Effector memory CD4-positive, alpha-beta T cell (primary cell): ENCODE measurements around the gene CDK9.

ENCODE experiments used
- DNase-seq, 3 donors: peaks; one replicate each; pipeline ENCODE4 v3.0.0-alpha.2; 2020
- H3K27ac ChIP-seq: 2 replicates; pipeline ENCODE4 v1.7.0; 2013; ENCODE audit warnings: mild to moderate bottlenecking, low read length, moderate library complexity; ENCODE audit not compliant: insufficient read depth, poor library complexity, severe bottlenecking
- H3K27me3 ChIP-seq: replicated peaks from 2 replicates; pipeline ENCODE4 v1.7.0; 2013; ENCODE audit warnings: mild to moderate bottlenecking, low read length; ENCODE audit not compliant: insufficient read depth, control insufficient read depth, poor library complexity, severe bottlenecking
- H3K36me3 ChIP-seq: 2 replicates; pipeline ENCODE4 v1.7.0; 2013; ENCODE audit warnings: mild to moderate bottlenecking, low read length, moderate library complexity; ENCODE audit not compliant: control insufficient read depth, insufficient read depth
- H3K4me1 ChIP-seq: 2 replicates; pipeline ENCODE4 v1.7.0; 2013; ENCODE audit warnings: low read length, mild to moderate bottlenecking; ENCODE audit not compliant: control insufficient read depth, insufficient read depth, poor library complexity, severe bottlenecking
- H3K4me3 ChIP-seq: 2 replicates; pipeline ENCODE4 v1.7.0; 2013; ENCODE audit warnings: low read length, low read depth, mild to moderate bottlenecking; ENCODE audit not compliant: insufficient read depth, poor library complexity, severe bottlenecking
- H3K9me3 ChIP-seq: 2 replicates; pipeline ENCODE4 v1.7.0; 2013; ENCODE audit warnings: mild to moderate bottlenecking, low read length, moderate library complexity; ENCODE audit not compliant: control insufficient read depth

The CDK9 gene

DNA sequence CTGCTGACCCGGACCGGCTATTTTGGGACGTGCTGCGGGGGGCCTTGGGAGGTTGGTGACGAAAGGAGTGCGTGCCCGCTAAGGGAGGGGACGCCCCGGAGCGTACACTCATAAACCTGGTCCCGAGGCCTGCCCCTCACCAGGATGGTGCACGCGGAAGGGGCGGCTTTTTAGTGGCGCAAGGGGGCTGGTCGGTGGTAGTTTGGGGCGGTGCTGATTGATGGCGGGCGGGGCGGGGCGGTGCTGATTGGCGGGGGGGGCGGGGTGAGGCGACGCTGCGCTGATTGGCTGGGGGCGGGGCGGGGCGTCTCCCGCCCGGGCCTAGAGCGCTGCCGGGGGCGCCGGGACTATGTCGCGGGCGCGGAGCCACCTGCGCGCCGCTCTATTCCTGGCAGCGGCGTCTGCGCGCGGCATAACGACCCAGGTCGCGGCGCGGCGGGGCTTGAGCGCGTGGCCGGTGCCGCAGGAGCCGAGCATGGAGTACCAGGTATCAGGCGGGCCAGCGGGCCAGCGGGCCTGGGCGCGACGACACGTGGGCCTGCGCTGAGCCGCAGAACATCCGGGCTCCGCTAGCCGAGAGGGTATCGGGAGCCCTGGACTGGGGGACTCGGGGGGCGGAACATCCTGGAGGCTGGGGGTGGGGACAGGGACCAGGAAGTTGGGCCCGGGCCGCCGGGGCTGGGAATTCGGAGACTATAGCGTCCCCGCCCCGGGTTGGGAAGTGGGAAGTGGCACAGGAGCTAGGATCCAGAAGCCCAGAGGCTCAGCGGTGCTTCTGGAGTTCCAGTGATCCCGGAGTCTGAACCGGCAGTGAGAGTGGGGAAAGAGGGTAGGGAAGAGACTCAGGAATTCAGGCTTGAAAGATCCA is 17.0 kb downstream of the CDK9 start, which contains the start of gene FPGS:
TSS of gene FPGS (plus strand) at position 307 of the 868 bp plus-strand sequence. CDS start at position 350, 43 bp downstream.
- peak; percentile 74 to 79 (median 79) for DNase-seq
- H3K4me1 ChIP-seq = peaks cover 21% of the 10 kb centered on the region
- peak within 1 kb of the TSS; percentile 88 for H3K27ac ChIP-seq

DNA sequence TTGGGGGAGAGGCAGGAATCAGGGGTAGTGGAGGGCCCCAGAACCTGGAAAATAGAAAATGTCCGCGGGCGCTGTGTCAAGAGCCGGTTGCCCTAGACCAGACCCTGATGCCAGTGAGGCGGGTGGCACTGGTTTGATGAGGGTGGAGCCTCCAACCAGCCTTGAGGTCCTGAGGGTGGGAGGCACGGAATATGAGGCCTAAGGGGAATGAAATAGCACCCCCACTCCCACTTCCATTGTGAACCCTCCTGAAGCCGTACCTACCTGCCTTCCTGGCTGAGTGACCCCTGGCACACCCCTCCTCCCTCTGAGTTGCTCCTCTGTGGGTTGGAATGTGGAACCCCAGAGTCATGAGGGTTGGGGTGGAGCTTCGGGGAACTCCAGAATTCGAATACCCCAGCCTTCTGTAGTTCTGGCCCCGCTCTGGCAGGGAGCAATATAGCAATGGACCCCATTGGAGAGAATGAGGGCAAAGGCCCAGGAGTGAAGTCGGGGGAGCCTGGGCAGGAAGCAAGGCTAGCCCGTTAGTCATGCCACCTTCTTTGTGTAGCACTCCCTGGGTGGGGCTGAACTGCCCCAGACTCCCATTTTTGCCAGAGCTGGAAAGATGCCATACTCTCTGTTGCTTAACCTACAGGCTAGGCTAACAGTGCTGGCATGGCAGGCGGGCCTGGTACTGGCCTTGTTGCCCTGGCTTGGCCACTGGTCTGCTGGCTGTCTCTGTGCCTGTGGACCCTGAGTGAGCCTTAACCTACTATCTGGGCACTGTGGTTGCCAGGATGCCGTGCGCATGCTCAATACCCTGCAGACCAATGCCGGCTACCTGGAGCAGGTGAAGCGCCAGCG is 17.9 kb downstream of the CDK9 start:
- peak overlapping the region; percentile 93 for H3K4me3 ChIP-seq
- DNase-seq = no peak
- H3K9me3 ChIP-seq = no peaks in the 10 kb centered on the region
- peaks cover 24% of the 10 kb centered on the region for H3K36me3 ChIP-seq
- peaks cover 21% of the 10 kb centered on the region for H3K4me1 ChIP-seq
- no peaks in the 10 kb centered on the region for H3K27me3 ChIP-seq
- peak overlapping the region; percentile 88 for H3K27ac ChIP-seq

More for the DNA sequence above, 17.0 kb downstream of the CDK9 start, which contains the start of gene FPGS:
- Histone ChIP-seq H3K4me3 (peak within 1 kb of the TSS; percentile 93), H3K36me3 (peaks cover 15% of the 10 kb centered on the region), H3K9me3 (no peaks in the 10 kb centered on the region), H3K27me3 (no peaks in the 10 kb centered on the region)

DNA sequence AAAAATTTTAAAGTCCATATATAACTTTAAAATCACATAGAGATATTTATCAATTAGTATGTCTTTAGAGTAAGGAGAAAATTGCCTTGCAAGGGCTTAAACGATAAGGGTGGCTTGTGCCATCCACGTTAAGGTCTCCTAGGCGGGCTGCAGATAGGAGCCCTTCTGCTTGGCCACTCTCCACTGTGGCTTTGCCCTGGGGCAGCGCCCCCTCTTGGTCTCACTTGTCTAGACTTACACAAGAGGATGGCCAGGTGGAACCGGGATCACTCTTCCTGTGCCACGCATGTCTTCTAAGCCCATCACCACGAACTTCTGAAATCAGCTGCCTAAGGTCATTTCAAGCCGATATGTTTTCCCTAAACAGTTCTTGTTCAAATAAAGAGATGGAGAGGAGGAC is 19.8 kb downstream of the CDK9 start:
- peaks cover 40% of the 10 kb centered on the region for H3K36me3 ChIP-seq
- H3K4me1 ChIP-seq = peaks cover 21% of the 10 kb centered on the region
- no peak for DNase-seq

DNA sequence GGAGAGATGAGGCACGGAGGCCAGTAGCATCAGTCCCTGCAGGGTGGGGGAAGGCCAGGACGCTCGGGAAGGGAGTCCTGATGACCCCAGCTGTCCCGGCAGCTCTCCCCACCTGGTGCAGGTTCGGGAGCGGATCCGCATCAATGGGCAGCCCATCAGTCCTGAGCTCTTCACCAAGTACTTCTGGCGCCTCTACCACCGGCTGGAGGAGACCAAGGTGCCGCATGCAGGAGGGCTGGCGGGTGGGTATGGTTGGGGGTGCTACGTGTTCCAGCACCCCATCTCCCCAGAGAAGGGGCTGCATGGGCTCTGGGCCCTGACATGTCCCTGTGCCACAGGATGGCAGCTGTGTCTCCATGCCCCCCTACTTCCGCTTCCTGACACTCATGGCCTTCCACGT is 21.0 kb downstream of the CDK9 start:
- Histone ChIP-seq H3K4me1 (peaks cover 19% of the 10 kb centered on the region), H3K4me3 (no peak overlapping the region), H3K27me3 (no peaks in the 10 kb centered on the region), H3K27ac (no peak overlapping the region), H3K36me3 (peaks cover 43% of the 10 kb centered on the region), H3K9me3 (no peaks in the 10 kb centered on the region)
- DNase-seq = no peak

More for the DNA sequence above, 19.8 kb downstream of the CDK9 start:
- Histone ChIP-seq H3K27me3 (no peaks in the 10 kb centered on the region), H3K4me3 (no peak overlapping the region), H3K27ac (no peak overlapping the region), H3K9me3 (no peaks in the 10 kb centered on the region)

DNA sequence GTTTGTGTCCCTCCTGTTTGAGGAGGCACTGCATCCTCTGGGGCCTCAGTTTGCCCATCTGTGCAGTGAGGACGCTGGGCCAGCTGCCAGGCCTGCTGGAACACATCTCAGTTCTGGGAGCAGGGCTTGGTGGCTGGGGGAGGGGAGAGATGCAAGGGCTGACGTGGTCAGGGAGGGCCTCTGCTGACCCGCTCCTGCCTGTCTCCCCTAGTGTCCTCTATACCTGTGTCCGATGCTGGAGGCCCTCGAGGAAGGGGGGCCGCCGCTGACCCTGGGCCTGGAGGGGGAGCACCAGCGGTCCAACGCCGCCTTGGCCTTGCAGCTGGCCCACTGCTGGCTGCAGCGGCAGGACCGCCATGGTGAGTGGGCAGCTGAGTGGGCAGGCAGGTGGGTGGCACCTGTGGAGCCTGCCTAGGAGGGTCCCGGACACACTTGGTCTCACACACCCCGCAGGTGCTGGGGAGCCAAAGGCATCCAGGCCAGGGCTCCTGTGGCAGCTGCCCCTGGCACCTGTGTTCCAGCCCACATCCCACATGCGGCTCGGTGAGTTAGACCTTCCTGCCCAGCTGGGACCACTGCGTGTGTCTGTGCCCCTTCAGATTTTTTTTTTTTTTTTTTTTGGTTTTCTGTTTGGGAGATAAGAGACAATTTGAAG is 22.6 kb downstream of the CDK9 start:
- Histone ChIP-seq H3K36me3 (peaks cover 55% of the 10 kb centered on the region), H3K27me3 (no peaks in the 10 kb centered on the region), H3K9me3 (no peaks in the 10 kb centered on the region), H3K4me3 (no peak overlapping the region), H3K4me1 (peaks cover 9% of the 10 kb centered on the region), H3K27ac (no peak overlapping the region)
- DNase-seq = no peak

DNA sequence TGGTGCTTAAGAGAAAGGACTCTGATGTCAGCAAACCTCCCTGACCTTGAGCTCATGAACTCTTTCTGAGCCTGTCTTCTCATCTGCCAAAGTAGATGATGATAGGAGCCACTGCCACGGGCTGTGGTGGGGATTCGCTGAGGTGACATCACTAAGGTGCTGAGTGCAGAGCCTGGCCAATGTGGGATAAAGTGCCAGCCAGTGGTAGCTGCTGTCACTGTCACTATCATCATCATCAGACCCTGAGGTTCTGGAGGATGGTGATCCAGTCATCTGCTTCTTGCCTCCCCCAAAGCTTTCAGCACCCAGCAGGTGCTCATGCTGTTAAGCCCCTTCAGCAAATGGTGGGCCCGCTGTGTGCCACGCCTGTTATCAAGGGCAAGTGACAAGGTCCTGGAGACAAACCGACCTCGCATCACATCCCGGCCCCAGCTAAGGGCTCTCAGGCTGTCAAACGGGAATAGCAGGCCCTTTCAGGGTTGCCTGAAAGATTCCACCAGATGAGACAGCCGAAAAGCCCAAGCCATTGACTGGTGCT is 23.2 kb downstream of the CDK9 start:
- no peak for DNase-seq
- Histone ChIP-seq H3K4me1 (peaks cover 3% of the 10 kb centered on the region), H3K4me3 (no peak overlapping the region), H3K27ac (no peak overlapping the region), H3K9me3 (no peaks in the 10 kb centered on the region), H3K36me3 (peaks cover 61% of the 10 kb centered on the region), H3K27me3 (no peaks in the 10 kb centered on the region)

DNA sequence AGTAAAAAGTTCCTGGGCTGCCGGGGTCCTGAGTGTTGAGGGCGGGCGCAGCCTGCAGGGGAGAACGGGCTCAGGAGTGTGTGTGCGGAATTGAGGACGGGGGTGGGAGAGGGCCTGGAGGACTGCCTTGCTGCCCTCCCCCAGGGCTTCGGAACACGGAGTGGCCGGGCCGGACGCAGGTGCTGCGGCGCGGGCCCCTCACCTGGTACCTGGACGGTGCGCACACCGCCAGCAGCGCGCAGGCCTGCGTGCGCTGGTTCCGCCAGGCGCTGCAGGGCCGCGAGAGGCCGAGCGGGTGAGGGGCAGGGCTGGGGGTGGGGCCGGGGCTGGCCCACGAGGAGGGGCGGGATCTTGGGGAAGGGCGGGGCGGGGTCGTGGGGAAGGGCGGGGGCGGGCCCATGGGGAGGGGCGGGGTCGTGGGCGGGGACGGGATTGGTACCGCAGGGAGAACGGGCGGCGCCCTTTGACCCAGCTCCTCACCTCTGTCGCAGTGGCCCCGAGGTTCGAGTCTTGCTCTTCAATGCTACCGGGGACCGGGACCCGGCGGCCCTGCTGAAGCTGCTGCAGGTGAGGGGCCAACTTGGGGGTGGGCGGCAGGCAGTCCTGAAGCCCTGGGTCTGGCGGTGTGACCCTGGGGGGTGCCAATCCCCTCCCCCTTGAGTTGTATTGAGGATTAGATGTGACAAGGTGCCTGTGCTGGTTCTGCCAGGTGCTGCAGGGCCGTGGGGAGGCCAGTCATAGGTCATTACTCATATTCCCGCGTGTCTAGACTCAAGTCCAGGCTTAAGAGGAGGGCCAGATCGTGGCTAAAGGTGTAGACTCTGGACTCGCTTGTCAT is 23.9 kb downstream of the CDK9 start:
- H3K27ac ChIP-seq = no peak overlapping the region
- no peak for DNase-seq
- peaks cover 65% of the 10 kb centered on the region for H3K36me3 ChIP-seq
- no peaks in the 10 kb centered on the region for H3K9me3 ChIP-seq
- no peaks in the 10 kb centered on the region for H3K4me1 ChIP-seq
- H3K4me3 ChIP-seq = no peak overlapping the region
- H3K27me3 ChIP-seq = no peaks in the 10 kb centered on the region

DNA sequence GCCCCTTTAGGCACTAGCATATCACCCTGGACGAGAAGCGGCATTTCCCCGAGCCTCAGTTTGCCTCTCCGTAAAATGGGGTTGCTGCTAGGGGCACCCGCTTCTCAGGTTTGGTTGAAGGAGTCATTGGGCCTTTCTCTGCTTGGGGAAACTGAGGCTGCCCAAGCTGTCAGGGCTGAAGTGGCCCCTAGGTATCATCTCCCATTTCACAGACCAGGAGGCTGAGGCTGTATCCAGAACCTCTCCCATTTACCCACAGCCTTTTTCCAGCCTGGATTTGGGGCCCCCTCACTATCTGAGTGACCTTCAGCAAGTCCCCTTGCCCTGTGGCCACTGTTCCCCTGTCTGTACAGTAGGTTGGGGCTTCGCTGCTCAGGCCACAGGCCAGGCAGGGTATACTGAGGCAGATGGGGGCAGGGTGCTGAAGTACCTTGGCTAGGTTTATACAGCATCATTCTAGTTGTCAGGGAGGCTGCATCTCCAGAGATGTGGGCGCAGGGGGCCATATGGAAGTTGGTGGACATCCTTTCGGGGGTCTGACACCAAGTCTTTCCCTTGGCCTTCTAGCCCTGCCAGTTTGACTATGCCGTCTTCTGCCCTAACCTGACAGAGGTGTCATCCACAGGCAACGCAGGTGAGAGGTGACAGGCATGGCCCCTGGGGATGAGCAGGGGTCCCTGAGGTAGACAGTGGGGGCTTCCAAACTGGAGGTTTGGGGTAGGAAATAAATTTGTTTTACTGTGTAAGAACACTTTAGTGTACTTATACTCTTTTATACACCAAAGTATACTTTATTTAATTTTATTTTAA is 24.7 kb downstream of the CDK9 start:
- no peak overlapping the region for H3K4me3 ChIP-seq

More for the DNA sequence above, 24.7 kb downstream of the CDK9 start:
- Histone ChIP-seq H3K27ac (no peak overlapping the region), H3K36me3 (peaks cover 73% of the 10 kb centered on the region), H3K4me1 (no peaks in the 10 kb centered on the region), H3K9me3 (no peaks in the 10 kb centered on the region), H3K27me3 (no peaks in the 10 kb centered on the region)
- no peak for DNase-seq
